SK-N-SH treated with all-trans-retinoic acid at 6 μM for 48 hours (cell line): ENCODE results near the gene CDK15.

Experiments used
- ATAC-seq: fragments of 200-7000 bp; cut with Tn5 transposase; 3 replicates; pipeline ENCODE4 v1.9.1; 2020; ENCODE audit warnings: mild to moderate bottlenecking, moderate library complexity
- ARNTL ChIP-seq: fragments of 450-650 bp; formaldehyde crosslinking; IDR thresholded peaks from 2 replicates; pipeline ENCODE4 v1.5.0; 2020; ENCODE audit warnings: low read depth, mild to moderate bottlenecking, moderate library complexity, borderline replicate concordance
- BACH2 ChIP-seq: fragments of 250-450 bp; sonication (Bioruptor Pico); IDR thresholded peaks from 2 replicates; pipeline ENCODE4 v1.9.0; 2021; ENCODE audit warnings: mild to moderate bottlenecking, borderline replicate concordance
- CREB5 ChIP-seq: fragments of 250-450 bp; sonication (Bioruptor Pico); IDR thresholded peaks from 2 replicates; pipeline ENCODE4 v1.5.1; 2020; ENCODE audit warnings: low read depth, mild to moderate bottlenecking, moderate library complexity
- CSDC2 ChIP-seq: fragments of 250-450 bp; sonication (Bioruptor Pico); IDR thresholded peaks from 2 replicates; pipeline ENCODE4 v1.5.0; 2020; ENCODE audit warnings: mild to moderate bottlenecking, moderate library complexity
- CSRNP3 ChIP-seq: fragments of 250-450 bp; sonication (Bioruptor Pico); IDR thresholded peaks from 2 replicates; pipeline ENCODE4 v1.5.1; 2021; ENCODE audit warnings: mild to moderate bottlenecking, moderate library complexity
- GLIS3 ChIP-seq: fragments of 250-450 bp; sonication (Bioruptor Pico); IDR thresholded peaks from 2 replicates; pipeline ENCODE4 v1.5.0; 2020; ENCODE audit warnings: mild to moderate bottlenecking, moderate library complexity
- OSR1 ChIP-seq: fragments of 250-450 bp; sonication (Bioruptor Pico); IDR thresholded peaks from 2 replicates; pipeline ENCODE4 v1.8.0; 2022; ENCODE audit warnings: moderate library complexity, mild to moderate bottlenecking, inconsistent platforms
- PATZ1 ChIP-seq: fragments of 250-450 bp; sonication (Bioruptor Pico); IDR thresholded peaks from 2 replicates; pipeline ENCODE4 v1.8.0; 2020; ENCODE audit warnings: mild to moderate bottlenecking, moderate library complexity, borderline replicate concordance
- RARB ChIP-seq: fragments of 250-450 bp; sonication (Bioruptor Pico); IDR thresholded peaks from 2 replicates; pipeline ENCODE4 v1.8.0; 2021; ENCODE audit warnings: mild to moderate bottlenecking, moderate library complexity
- SNAI2 ChIP-seq: fragments of 250-450 bp; sonication (Bioruptor Pico); IDR thresholded peaks from 2 replicates; pipeline ENCODE4 v1.5.0; 2020; ENCODE audit warnings: mild to moderate bottlenecking, moderate library complexity
- TCF4 ChIP-seq: fragments of 250-450 bp; sonication (Bioruptor Pico); IDR thresholded peaks from 2 replicates; pipeline ENCODE4 v1.8.0; 2021; ENCODE audit warnings: mild to moderate bottlenecking, moderate library complexity, borderline replicate concordance
- TSHZ2 ChIP-seq: fragments of 250-450 bp; sonication (Bioruptor Pico); IDR thresholded peaks from 2 replicates; pipeline ENCODE4 v1.5.0; 2020; ENCODE audit warnings: mild to moderate bottlenecking, moderate library complexity
- ZC3H10 ChIP-seq: fragments of 250-450 bp; sonication (Bioruptor Pico); IDR thresholded peaks from 2 replicates; pipeline ENCODE4 v1.5.1; 2021; ENCODE audit warnings: mild to moderate bottlenecking, moderate library complexity
- ZFP3 ChIP-seq: fragments of 250-450 bp; sonication (Bioruptor Pico); IDR thresholded peaks from 2 replicates; pipeline ENCODE4 v1.5.0; 2020; ENCODE audit warnings: mild to moderate bottlenecking, moderate library complexity
- ZNF565 ChIP-seq: fragments of 450-650 bp; formaldehyde crosslinking; conservative IDR thresholded peaks from 2 replicates; pipeline ENCODE4 v1.5.0; 2020; ENCODE audit warnings: low read depth, mild to moderate bottlenecking, moderate library complexity

CDK15 gene

GRCh38 chr2:201918616-201919307 lies 112.4 kb downstream of the CDK15 start:
- ATAC-seq, result no peak
- TF ChIP-seq TCF4 (no peak), ZC3H10 (CRISPR knock-in tag) (no peak), CREB5 (CRISPR knock-in tag) (no peak), RARB (CRISPR knock-in tag) (no peak), ARNTL (CRISPR knock-in tag) (no peak), BACH2 (CRISPR knock-in tag) (no peak), SNAI2 (no peak), ZNF565 (CRISPR knock-in tag) (no peak), OSR1 (no peak), TSHZ2 (CRISPR knock-in tag) (no peak)

- TF ChIP-seq CSDC2 (no peak), CREB5 (CRISPR knock-in tag) (no peak), CSRNP3 (CRISPR knock-in tag) (no peak)
- TF ChIP-seq, all 23 proteins: peak for 0
- ATAC-seq, result no peak
Measured at GRCh38 chr2:201919308-201919634, 112.9 kb downstream of the CDK15 start.

- ATAC-seq, result no peak
- no peak for TF ChIP-seq ZC3H10 (CRISPR knock-in tag)
- no peak for TF ChIP-seq PATZ1
- no peak for TF ChIP-seq GLIS3 (CRISPR knock-in tag)
- no peak for TF ChIP-seq TSHZ2 (CRISPR knock-in tag)
- no peak for TF ChIP-seq ZFP3 (CRISPR knock-in tag)
- TF ChIP-seq TCF4, result no peak
- no peak for TF ChIP-seq ZNF565 (CRISPR knock-in tag)
- no peak for TF ChIP-seq CREB5 (CRISPR knock-in tag)
- TF ChIP-seq, all 23 proteins: peak for 0
Measured at GRCh38 chr2:201923436-201924328, 117.3 kb downstream of the CDK15 start.
